Common myeloid progenitor, CD34-positive (primary cell): ENCODE measurements around the gene HGFAC.
"Not testable (repeated sequence)": the region's sequence is repeated elsewhere in the genome, so short reads cannot be mapped to it uniquely, and the experiment has no call there.

Experiments used
- CTCF ChIA-PET: fragments of 350-600 bp; sonication (Branson Sonifier 250); formaldehyde crosslinking; loops from one replicate; lab custom pipeline; 2021; ENCODE audit warnings: antibody characterized with exemption; lab: Charles Lee
- POLR2A ChIA-PET: fragments of 350-600 bp; sonication (Branson Sonifier 250); formaldehyde crosslinking; loops from one replicate; lab custom pipeline; 2021; ENCODE audit warnings: antibody characterized with exemption; lab: Charles Lee
- DNase-seq, 3 donors: peaks; one replicate each; pipeline versions ENCODE4 v3.0.0 to v3.0.0-alpha.2; 2013
- H3K27ac ChIP-seq, 2 experiments: 1 replicate in 1 of 2; 2 replicates in 1 of 2; pipeline ENCODE4 v1.7.0; 2013; ENCODE audit warnings: inconsistent platforms in 2 of 2, low read length in 2 of 2, mild to moderate bottlenecking in 2 of 2, low read depth in 1 of 2, moderate library complexity in 1 of 2; ENCODE audit not compliant: severe bottlenecking in 2 of 2, insufficient read depth in 1 of 2, poor library complexity in 1 of 2
- H3K27me3 ChIP-seq, 5 experiments: replicated peaks in 2 of 5; 1 replicate in 3 of 5; 2 replicates in 2 of 5; pipeline versions ENCODE4 v1.6.1 to v1.7.0; 2013; ENCODE audit warnings: low read length in 4 of 5, mild to moderate bottlenecking in 2 of 5, moderate library complexity in 2 of 5, inconsistent platforms in 1 of 5; ENCODE audit not compliant: insufficient read depth in 5 of 5, control insufficient read depth in 4 of 5
- H3K36me3 ChIP-seq, 4 experiments: 1 replicate in 2 of 4; 2 replicates in 2 of 4; pipeline versions ENCODE4 v1.6.1 to v1.7.0; 2013; ENCODE audit warnings: low read length in 3 of 4, control low read depth in 1 of 4, mild to moderate bottlenecking in 1 of 4; ENCODE audit not compliant: control insufficient read depth in 4 of 4, insufficient read depth in 4 of 4
- H3K4me1 ChIP-seq, 4 experiments: 1 replicate in 3 of 4; 2 replicates in 1 of 4; pipeline versions ENCODE4 v1.6.1 to v1.7.1; 2013; ENCODE audit warnings: low read length in 3 of 4, mild to moderate bottlenecking in 3 of 4, control low read depth in 1 of 4, inconsistent platforms in 1 of 4, moderate library complexity in 1 of 4; ENCODE audit not compliant: control insufficient read depth in 4 of 4, insufficient read depth in 4 of 4; ENCODE audit errors: control extremely low read depth in 1 of 4
- H3K4me3 ChIP-seq, 7 experiments: 1 replicate in 4 of 7; 2 replicates in 3 of 7; pipeline versions ENCODE4 v1.5.1 to v1.7.0; 2013; ENCODE audit warnings: mild to moderate bottlenecking in 7 of 7, low read length in 6 of 7, moderate library complexity in 6 of 7, inconsistent platforms in 2 of 7, low read depth in 2 of 7, control low read depth in 1 of 7; ENCODE audit not compliant: insufficient read depth in 4 of 7, control insufficient read depth in 1 of 7; ENCODE audit errors: extremely low read depth in 1 of 7
- H3K9me3 ChIP-seq, 5 experiments: 1 replicate in 4 of 5; 2 replicates in 1 of 5; pipeline versions ENCODE4 v1.6.1 to v1.7.1; 2013; ENCODE audit warnings: low read length in 4 of 5, mild to moderate bottlenecking in 2 of 5, inconsistent platforms in 1 of 5, low read depth in 1 of 5, moderate library complexity in 1 of 5; ENCODE audit not compliant: control insufficient read depth in 4 of 5, insufficient read depth in 2 of 5; ENCODE audit errors: control extremely low read depth in 1 of 5
- WGBS: methylation state at CpG from one replicate; pipeline ENCODE4 v1.1.5; 2013; ENCODE audit not compliant: insufficient coverage; 5-methylcytosine and 5-hydroxymethylcytosine counted together

HGFAC gene

DNA sequence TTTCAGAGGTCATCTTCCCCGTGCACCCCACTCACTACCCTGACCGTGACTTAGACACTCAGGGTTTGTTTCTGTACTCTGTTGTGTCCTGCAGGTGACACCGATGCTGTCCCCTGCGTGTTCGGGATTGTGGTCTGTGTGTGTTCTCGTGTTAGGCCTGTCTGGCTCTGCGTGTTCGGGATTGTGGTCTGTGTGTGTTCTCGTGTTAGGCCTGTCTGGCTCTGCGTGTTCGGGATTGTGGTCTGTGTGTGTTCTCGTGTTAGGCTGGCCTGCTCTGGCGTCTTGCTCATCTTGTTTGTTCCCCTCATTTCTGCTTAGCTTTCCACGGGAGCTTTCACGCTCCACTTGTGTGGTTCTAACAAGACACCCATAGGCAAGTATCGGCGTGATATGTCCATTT, 30.6 kb upstream of the HGFAC start:
- POLR2A ChIA-PET, H3K27ac ChIP-seq, CTCF ChIA-PET: not testable (repeated sequence)

DNA sequence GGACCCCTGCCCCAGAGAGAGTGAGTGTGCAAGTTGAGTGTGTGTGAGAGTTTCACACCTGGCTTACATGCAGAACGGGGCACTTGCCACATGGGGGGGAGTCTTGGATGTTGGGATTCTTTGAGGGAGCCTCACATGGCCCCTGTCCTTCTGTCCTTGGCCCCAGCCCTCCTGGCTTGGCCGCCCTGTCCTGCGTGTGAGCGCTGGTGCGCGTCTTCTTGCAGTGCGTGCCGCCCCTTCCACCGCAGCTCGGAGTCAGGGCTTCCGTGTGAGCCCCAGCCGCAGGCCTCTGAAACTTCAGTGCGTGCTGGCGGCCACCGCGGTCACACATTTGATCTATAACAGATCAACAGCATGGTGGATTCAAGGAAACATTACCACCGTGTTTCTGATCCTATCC, 30.1 kb upstream of the HGFAC start:
- CTCF ChIA-PET = no interaction called here
- H3K4me1 ChIP-seq = peaks cover 0 to 27% (median 15%) of the 10 kb centered on the region in 4 experiments

More for the DNA sequence above, 30.6 kb upstream of the HGFAC start:
- H3K27me3 ChIP-seq, DNase-seq, H3K36me3 ChIP-seq, H3K9me3 ChIP-seq, H3K4me3 ChIP-seq: not testable (repeated sequence)
- WGBS = 96% methylated on average over 16 of the region's 17 CpGs
- peaks cover 0 to 27% (median 15%) of the 10 kb centered on the region in 4 experiments for H3K4me1 ChIP-seq

DNA sequence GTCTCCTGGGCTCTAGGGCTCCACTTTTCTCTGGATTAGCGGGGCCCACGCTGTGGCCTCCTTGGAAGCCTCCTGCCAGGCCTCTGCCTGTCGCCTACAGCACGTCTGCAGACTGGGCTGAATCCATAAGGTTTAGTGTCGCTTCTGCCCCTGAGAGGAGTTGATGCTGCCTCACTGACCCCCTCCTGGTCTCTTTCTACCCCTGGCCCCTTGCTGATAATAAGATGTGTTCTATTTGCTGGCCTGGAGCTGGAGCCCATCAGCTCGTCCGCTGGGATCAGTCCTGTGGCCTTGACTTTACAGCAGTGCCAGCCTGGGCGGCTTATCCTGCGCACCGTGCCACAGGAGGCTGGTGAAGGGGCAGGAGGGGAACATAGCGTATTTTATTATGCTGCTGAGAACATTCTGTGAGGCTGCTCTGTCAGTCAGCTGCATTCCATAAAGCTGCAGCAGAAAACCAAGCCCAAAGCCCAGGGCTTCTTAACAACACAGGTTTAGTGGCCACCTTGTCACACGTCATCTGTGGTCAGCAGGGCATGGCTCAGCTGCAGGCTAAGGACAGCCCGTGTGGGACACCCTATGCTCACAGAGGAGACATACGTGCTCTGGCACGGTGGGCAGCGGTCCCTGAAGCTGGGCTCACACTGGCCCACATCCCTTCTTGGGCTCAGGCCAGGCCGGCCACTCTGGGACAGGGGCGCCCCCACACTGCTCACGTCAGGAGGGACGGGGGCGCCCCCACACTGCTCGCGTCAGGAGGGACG, 29.3 kb upstream of the HGFAC start:
- no peak overlapping the region for H3K4me3 ChIP-seq
- peaks cover 0 to 14% (median 4%) of the 10 kb centered on the region in 4 experiments for H3K36me3 ChIP-seq
- no peak for DNase-seq
- H3K4me1 ChIP-seq = peaks cover 0 to 27% (median 15%) of the 10 kb centered on the region in 4 experiments
- no peak overlapping the region for H3K27ac ChIP-seq
- H3K9me3 ChIP-seq = no peaks in the 10 kb centered on the region
- CTCF ChIA-PET = no interaction called here
- POLR2A ChIA-PET = interaction anchor here (0.7 kb wide), 1 partner anchor 24 kb away, joined by 5 read pairs; no protein-coding TSS in a partner anchor
- whole genome bisulfite sequencing = 97% methylated on average over 15 of the region's 24 CpGs
- no peaks in the 10 kb centered on the region for H3K27me3 ChIP-seq

More for the DNA sequence above, 30.1 kb upstream of the HGFAC start:
- H3K27me3 ChIP-seq = no peaks in the 10 kb centered on the region
- no peak overlapping the region for H3K27ac ChIP-seq
- no peak for DNase-seq
- 98% methylated on average over 15 of the region's 17 CpGs for WGBS
- no peak overlapping the region for H3K4me3 ChIP-seq
- POLR2A ChIA-PET = no interaction called here
- H3K9me3 ChIP-seq = no peaks in the 10 kb centered on the region
- H3K36me3 ChIP-seq = peaks cover 0 to 7% (median 3%) of the 10 kb centered on the region in 4 experiments

DNA sequence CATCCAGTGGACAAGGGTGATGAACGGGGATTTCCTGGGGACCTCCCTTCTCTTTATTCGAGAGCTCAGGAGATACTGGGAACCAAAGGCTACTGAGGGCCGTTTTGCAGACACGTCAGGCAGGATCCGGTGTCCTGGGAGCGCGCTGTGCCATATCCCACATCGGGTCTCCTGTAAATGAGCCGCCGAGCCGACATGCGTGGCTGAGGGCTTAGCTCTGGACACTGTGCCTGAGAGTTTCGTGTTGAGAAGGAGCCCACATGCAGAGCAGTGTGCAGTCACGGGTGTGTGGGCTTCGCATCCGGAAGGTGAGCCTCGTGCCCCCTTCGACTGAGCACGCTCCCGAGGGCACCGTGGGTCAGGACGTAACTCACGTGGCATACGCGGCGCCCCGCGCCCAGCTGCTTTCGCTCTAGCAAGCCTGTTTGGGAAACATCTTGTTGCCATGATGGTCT, 28.5 kb upstream of the HGFAC start:
- WGBS = 96% methylated on average over 28 of the region's 29 CpGs
- Histone ChIP-seq H3K9me3 (no peaks in the 10 kb centered on the region), H3K27me3 (no peaks in the 10 kb centered on the region), H3K27ac (no peak overlapping the region), H3K36me3 (peaks cover 0 to 16% (median 5%) of the 10 kb centered on the region in 4 experiments), H3K4me3 (no peak overlapping the region), H3K4me1 (peaks cover 0 to 27% (median 15%) of the 10 kb centered on the region in 4 experiments)
- ChIA-PET POLR2A (interaction anchor here (0.7 kb wide), 1 partner anchor 25 kb away, joined by 5 read pairs; no protein-coding TSS in a partner anchor), CTCF (interaction anchor here (1.2 kb wide), 1 partner anchor 16 kb away, joined by 3 read pairs; no protein-coding TSS in a partner anchor)
- no peak for DNase-seq

DNA sequence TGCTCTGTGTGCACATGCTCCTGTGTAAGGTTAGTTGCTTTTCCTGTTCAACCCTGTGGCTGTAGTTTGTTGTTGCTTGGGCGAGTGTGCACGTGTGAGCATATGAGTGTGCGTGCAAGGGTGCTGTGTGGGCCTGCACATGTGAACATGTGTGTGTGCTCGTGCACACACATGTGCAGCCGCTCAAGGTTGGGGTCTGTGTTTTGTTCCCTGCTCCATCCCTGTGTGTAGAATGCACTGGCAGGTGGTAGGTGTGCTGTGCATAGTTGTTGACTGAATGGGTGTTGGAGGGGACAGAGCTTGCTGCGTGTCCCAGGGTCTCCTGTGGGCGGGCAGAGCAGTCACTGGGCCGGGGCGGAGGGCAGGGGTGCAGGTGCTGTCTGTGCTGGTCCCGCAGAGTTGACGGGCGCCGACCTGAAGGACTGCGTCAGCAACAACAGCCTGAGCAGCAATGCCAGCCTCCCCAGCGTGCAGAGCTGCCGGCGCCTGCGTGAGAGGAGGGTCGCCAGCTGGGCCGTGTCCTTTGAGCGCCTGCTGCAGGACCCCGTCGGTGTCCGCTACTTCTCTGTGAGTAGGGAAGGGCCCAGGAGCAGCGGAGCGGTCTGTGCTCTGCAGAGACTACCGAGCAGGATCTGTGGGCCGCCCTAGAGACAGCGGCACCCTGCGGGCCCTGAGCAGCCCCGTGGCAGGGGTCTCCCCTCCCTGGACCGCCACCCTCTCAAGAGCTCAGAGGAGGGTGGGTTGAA, 27.9 kb upstream of the HGFAC start:
- POLR2A ChIA-PET = no interaction called here
- Histone ChIP-seq H3K4me1 (peaks cover 0 to 27% (median 15%) of the 10 kb centered on the region in 4 experiments), H3K9me3 (no peaks in the 10 kb centered on the region), H3K27ac (no peak overlapping the region), H3K27me3 (no peaks in the 10 kb centered on the region), H3K36me3 (peaks cover 0 to 20% (median 5%) of the 10 kb centered on the region in 4 experiments), H3K4me3 (no peak overlapping the region)
- CTCF ChIA-PET = interaction anchor here (0.9 to 1.6 kb wide), 6 partner anchors 10 to 70 kb away, joined by 3 to 9 read pairs (median 4); no protein-coding TSS in a partner anchor
- 94% methylated on average over 26 of the region's 32 CpGs for WGBS
- DNase-seq = no peak

DNA sequence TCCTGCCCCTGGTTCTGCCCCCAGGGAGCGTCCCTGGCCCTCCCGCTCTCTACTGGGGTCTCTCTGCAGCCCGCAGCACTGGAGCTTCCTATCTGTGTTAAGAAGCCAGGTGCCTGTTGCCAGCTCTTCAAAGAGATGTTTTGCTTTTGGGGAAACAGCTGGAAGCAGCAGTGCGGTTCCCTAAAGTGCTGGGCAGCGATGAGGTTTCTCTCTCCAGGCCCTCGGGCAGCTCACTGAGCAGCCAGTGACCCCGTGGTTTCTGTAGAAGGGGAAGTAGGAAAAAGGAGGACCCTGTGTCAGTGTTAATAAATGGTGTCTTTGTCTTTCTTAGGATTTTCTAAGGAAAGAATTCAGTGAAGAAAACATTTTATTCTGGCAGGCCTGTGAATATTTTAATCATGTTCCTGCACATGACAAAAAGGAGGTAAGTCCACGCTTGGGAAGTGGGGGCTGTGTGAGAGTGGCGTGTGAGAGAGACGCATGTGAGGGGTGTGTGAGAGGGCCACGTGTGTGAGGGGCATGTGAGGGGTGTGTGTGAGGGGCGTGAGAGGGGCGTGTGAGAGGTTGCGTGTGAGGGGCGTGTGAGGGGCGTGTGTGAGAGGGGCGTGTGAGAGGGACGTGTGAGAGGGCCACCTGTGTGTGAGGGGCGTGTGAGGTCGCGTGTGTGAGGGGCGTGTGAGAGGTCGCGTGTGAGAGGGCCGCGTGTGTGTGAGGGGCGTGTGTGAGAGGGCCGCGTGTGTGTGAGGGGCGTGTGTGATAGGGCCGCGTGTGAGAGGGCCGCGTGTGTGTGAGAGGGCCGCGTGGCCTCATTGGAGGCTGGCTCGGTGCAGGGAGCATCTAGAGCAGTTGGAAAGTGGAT, 27.1 kb upstream of the HGFAC start:
- H3K27me3 ChIP-seq = no peaks in the 10 kb centered on the region
- CTCF ChIA-PET = interaction anchor here (0.9 to 1.6 kb wide), 7 partner anchors 10 to 71 kb away, joined by 3 to 9 read pairs (median 3); no protein-coding TSS in a partner anchor
- POLR2A ChIA-PET = no interaction called here
- H3K4me1 ChIP-seq = peaks cover 0 to 23% (median 15%) of the 10 kb centered on the region in 4 experiments
- no peak overlapping the region for H3K27ac ChIP-seq
- H3K36me3 ChIP-seq = peaks cover 0 to 20% (median 5%) of the 10 kb centered on the region in 4 experiments
- 86% methylated on average over 30 of the region's 37 CpGs for WGBS
- H3K9me3 ChIP-seq = no peaks in the 10 kb centered on the region
- no peak overlapping the region for H3K4me3 ChIP-seq
- peak; percentile 23 to 89 (median 81) for DNase-seq
